ENCODE measurements around the gene KRTAP25-1.
A peak's percentile ranks its signal among the peaks of the same experiment; 100 is the strongest.

The KRTAP25-1 gene

DNA sequence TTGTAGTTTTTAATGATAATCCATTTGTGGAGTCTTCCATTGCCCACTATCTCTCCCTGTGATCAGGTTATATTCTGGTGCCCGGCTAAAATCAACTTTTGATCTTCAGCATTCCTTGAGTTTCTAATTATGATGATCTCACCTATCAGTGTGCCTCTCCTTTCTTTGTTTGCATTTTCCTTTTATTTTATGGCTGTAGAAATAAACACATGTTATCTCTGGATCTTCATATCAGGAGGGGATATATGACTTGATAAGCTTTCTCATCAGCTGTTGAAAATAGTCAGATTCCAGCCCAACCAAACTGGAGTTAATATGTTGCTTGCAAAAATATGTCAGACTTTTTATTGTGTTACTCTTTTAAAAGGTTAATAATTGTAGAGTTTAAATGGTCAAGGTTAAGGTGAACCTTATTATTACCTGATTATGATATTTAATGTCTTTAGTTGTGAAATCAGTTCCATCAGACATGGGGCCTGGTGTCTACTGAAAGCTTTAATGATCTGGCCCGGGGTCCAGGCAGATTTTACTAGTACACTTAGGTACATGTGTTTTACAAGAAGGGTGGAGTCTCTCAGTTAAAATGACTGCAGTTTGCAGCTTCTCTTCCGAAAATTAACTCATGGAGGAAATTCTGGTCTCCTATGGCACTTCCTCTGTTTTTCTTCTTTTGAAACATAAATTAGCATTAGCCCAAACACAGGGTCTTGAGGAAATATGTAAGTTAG lies 19.3 kb downstream of the KRTAP25-1 start (continued):
- TF ChIP-seq, protein P1, sequence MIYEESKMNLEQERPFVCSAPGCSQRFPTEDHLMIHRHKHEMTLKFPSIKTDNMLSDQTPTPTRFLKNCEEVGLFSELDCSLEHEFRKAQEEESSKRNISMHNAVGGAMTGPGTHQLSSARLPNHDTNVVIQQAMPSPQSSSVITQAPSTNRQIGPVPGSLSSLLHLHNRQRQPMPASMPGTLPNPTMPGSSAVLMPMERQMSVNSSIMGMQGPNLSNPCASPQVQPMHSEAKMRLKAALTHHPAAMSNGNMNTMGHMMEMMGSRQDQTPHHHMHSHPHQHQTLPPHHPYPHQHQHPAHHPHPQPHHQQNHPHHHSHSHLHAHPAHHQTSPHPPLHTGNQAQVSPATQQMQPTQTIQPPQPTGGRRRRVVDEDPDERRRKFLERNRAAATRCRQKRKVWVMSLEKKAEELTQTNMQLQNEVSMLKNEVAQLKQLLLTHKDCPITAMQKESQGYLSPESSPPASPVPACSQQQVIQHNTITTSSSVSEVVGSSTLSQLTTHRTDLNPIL (CRISPR knock-in tag; IDR thresholded peaks at IDR 0.05; ENCODE audit: low read depth) = no peak
- no peak for TF ChIP-seq ZFP30 (CRISPR knock-in tag; IDR thresholded peaks at IDR 0.05)
- no peak for TF ChIP-seq ISL1 (CRISPR knock-in tag; IDR thresholded peaks at IDR 0.05)
- TF ChIP-seq GLIS3 (CRISPR knock-in tag; IDR thresholded peaks at IDR 0.05) = no peak
- TF ChIP-seq, protein P2, sequence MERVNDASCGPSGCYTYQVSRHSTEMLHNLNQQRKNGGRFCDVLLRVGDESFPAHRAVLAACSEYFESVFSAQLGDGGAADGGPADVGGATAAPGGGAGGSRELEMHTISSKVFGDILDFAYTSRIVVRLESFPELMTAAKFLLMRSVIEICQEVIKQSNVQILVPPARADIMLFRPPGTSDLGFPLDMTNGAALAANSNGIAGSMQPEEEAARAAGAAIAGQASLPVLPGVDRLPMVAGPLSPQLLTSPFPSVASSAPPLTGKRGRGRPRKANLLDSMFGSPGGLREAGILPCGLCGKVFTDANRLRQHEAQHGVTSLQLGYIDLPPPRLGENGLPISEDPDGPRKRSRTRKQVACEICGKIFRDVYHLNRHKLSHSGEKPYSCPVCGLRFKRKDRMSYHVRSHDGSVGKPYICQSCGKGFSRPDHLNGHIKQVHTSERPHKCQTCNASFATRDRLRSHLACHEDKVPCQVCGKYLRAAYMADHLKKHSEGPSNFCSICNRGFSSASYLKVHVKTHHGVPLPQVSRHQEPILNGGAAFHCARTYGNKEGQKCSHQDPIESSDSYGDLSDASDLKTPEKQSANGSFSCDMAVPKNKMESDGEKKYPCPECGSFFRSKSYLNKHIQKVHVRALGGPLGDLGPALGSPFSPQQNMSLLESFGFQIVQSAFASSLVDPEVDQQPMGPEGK (CRISPR knock-in tag; IDR thresholded peaks at IDR 0.05; ENCODE audit: borderline replicate concordance) = no peak
- no peak for TF ChIP-seq PPARA (CRISPR knock-in tag; IDR thresholded peaks at IDR 0.05; ENCODE audit: borderline replicate concordance)
- TF ChIP-seq TOX (CRISPR knock-in tag; IDR thresholded peaks at IDR 0.05; ENCODE audit: borderline replicate concordance) = no peak

DNA sequence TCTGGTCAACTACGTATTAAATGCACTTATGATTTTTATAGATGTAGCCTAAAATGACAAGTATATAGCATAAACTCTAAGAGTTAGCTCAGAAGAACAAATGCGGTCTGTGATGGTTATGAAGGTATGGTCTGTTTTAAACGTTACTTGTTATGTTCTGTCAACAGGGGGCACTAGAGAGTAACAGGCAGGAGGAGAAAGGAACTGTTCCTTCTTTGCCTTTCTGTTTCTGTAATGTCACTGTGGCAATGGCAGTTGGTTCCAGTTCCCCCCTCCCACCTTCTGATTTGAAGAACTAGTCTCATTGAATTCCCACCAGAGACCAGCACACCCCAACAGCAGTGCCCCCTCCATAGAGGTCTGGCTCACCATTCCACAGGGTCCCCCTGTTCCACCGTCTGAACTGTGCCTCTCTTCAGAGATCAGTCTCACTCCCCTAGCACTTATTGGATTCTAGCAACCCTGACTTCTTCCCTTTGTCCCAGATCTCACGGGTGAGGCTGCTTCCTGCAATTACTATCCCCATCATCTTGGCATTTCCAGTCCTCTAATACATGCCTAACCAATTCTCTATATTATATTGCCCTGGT lies 20.6 kb downstream of the KRTAP25-1 start:
- TF ChIP-seq ESRRG (CRISPR knock-in tag; IDR thresholded peaks at IDR 0.05) (no peak), GLIS3 (CRISPR knock-in tag; IDR thresholded peaks at IDR 0.05) (no peak), ISL1 (CRISPR knock-in tag; IDR thresholded peaks at IDR 0.05) (no peak), BACH2 (CRISPR knock-in tag; IDR thresholded peaks at IDR 0.05; ENCODE audit: borderline replicate concordance) (no peak), SNAI2 (CRISPR knock-in tag; IDR thresholded peaks at IDR 0.05) (no peak), CSDC2 (CRISPR knock-in tag; IDR thresholded peaks at IDR 0.05) (no peak), PPARA (CRISPR knock-in tag; IDR thresholded peaks at IDR 0.05; ENCODE audit: borderline replicate concordance) (no peak), ZFP3 (CRISPR knock-in tag; IDR thresholded peaks at IDR 0.05) (no peak)
- TF ChIP-seq, protein P2 (CRISPR knock-in tag; IDR thresholded peaks at IDR 0.05; ENCODE audit: borderline replicate concordance) = no peak
- TF ChIP-seq, protein P3, sequence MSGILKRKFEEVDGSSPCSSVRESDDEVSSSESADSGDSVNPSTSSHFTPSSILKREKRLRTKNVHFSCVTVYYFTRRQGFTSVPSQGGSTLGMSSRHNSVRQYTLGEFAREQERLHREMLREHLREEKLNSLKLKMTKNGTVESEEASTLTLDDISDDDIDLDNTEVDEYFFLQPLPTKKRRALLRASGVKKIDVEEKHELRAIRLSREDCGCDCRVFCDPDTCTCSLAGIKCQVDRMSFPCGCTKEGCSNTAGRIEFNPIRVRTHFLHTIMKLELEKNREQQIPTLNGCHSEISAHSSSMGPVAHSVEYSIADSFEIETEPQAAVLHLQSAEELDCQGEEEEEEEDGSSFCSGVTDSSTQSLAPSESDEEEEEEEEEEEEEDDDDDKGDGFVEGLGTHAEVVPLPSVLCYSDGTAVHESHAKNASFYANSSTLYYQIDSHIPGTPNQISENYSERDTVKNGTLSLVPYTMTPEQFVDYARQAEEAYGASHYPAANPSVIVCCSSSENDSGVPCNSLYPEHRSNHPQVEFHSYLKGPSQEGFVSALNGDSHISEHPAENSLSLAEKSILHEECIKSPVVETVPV (CRISPR knock-in tag; IDR thresholded peaks at IDR 0.05) = no peak
- 0 out of 3 replicates have a peak, but pooled peaks have one; percentile 18 for ATAC-seq

DNA sequence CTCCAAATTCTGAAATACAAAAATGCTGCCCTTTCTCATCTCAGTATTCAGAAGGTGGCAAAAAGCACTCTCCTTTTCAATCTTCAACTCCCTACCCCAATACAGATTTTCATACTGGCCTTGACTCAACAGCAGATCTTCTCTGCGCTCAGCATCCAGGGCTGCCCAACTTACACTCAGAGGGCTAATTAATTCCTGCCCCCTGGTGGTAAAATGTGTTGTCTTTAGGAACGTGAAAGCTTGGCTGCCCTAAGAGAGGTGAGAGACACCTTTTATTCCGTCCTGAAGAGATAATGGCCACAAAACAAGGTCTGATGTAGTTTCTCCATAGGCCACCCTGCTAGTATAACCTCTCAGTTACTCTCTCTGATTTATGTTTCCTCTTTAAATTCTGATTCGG lies 31.5 kb downstream of the KRTAP25-1 start:
- peak; percentile 64 for ATAC-seq
- TF ChIP-seq, protein P4, sequence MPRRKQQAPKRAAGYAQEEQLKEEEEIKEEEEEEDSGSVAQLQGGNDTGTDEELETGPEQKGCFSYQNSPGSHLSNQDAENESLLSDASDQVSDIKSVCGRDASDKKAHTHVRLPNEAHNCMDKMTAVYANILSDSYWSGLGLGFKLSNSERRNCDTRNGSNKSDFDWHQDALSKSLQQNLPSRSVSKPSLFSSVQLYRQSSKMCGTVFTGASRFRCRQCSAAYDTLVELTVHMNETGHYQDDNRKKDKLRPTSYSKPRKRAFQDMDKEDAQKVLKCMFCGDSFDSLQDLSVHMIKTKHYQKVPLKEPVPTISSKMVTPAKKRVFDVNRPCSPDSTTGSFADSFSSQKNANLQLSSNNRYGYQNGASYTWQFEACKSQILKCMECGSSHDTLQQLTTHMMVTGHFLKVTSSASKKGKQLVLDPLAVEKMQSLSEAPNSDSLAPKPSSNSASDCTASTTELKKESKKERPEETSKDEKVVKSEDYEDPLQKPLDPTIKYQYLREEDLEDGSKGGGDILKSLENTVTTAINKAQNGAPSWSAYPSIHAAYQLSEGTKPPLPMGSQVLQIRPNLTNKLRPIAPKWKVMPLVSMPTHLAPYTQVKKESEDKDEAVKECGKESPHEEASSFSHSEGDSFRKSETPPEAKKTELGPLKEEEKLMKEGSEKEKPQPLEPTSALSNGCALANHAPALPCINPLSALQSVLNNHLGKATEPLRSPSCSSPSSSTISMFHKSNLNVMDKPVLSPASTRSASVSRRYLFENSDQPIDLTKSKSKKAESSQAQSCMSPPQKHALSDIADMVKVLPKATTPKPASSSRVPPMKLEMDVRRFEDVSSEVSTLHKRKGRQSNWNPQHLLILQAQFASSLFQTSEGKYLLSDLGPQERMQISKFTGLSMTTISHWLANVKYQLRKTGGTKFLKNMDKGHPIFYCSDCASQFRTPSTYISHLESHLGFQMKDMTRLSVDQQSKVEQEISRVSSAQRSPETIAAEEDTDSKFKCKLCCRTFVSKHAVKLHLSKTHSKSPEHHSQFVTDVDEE (CRISPR knock-in tag; IDR thresholded peaks at IDR 0.05) = no peak

DNA sequence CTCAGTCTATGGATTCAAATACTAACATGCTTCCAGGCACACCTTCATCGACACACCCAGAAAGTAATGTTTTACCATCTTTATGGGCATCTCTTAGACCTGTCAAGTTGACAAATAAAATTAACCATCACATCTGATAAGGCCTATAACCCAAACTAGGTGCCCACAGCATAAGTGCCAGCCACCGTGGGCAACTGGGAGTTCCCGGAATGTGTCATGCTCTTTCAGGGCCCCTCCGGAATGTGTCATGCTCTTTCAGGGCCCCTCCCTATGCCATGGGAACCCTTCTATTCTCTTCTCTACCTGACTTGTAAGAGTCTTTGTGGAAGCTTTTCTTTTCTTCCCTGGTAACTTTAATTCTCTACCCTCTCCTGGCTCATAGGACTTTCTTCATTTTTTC lies 33.2 kb downstream of the KRTAP25-1 start:
- no peak for ATAC-seq
- TF ChIP-seq BACH2 (CRISPR knock-in tag; IDR thresholded peaks at IDR 0.05; ENCODE audit: borderline replicate concordance) = no peak
- TF ChIP-seq, protein P4 (CRISPR knock-in tag; IDR thresholded peaks at IDR 0.05) = no peak
- TF ChIP-seq TCF4 (CRISPR knock-in tag; IDR thresholded peaks at IDR 0.05; ENCODE audit: borderline replicate concordance) = no peak
- no peak for TF ChIP-seq ZFP30 (CRISPR knock-in tag; IDR thresholded peaks at IDR 0.05)
- TF ChIP-seq GLIS3 (CRISPR knock-in tag; IDR thresholded peaks at IDR 0.05) = no peak
